IMR-90 (cell line): ENCODE results near the gene ELFN1. TPM values are rescaled to one million over a fixed set of nuclear protein-coding genes. Genes with fewer than 3 reads are reported as not detected.

ENCODE experiments used
- ATAC-seq: fragments of 200-7000 bp; cut with Tn5 transposase; 2 replicates; pipeline ENCODE4 v1.9.1; 2020; ENCODE audit warnings: low read depth, mild to moderate bottlenecking, moderate library complexity
- BruUV-seq: library from RNA; stranded (reverse); fragments of 400-500 nt; replicated peaks from 2 replicates; lab custom pipeline; 2021; lab: Mats Ljungman, UMichigan
- CTCF ChIA-PET: fragments of 300-600 bp; formaldehyde crosslinking; extraction: SDS; loops from one replicate; lab custom pipeline; 2021; ENCODE audit warnings: antibody characterized with exemption; lab: Yijun Ruan, JAX
- POLR2A ChIA-PET: fragments of 300-600 bp; sonication (Branson Sonifier 250); formaldehyde crosslinking; loops from one replicate; lab custom pipeline; 2022; ENCODE audit warnings: antibody characterized with exemption; ENCODE audit not compliant: unreplicated experiment; lab: Charles Lee
- DNase-seq: peaks from one replicate; pipeline ENCODE4 v3.0.0; 2013
- H2AFZ ChIP-seq: replicated peaks from 2 replicates; pipeline ENCODE3; 2013; ENCODE audit warnings: low read length, mild to moderate bottlenecking; ENCODE audit not compliant: poor library complexity
- H2AK5ac ChIP-seq: 2 replicates; pipeline ENCODE4 v1.6.1; 2013; ENCODE audit warnings: low read depth, low read length, inconsistent platforms
- H2AK9ac ChIP-seq: replicated peaks from 2 replicates; pipeline ENCODE3; 2013; ENCODE audit warnings: mild to moderate bottlenecking, low read depth, low read length, moderate library complexity; ENCODE audit not compliant: poor library complexity
- H2BK120ac ChIP-seq: 2 replicates; pipeline ENCODE4 v1.6.1; 2013; ENCODE audit warnings: low read depth, low read length, inconsistent platforms
- H2BK15ac ChIP-seq: 3 replicates; pipeline ENCODE4 v1.6.1; 2013; ENCODE audit warnings: low read depth, low read length, inconsistent platforms
- H2BK20ac ChIP-seq: 2 replicates; pipeline ENCODE4 v1.6.1; 2013; ENCODE audit warnings: low read depth, mild to moderate bottlenecking, inconsistent platforms, low read length, moderate library complexity
- H2BK5ac ChIP-seq: 2 replicates; pipeline ENCODE4 v1.6.1; 2013; ENCODE audit warnings: mild to moderate bottlenecking, low read depth, low read length, inconsistent platforms; ENCODE audit not compliant: poor library complexity, severe bottlenecking
- H3K14ac ChIP-seq: replicated peaks from 2 replicates; pipeline ENCODE4 v1.6.1; 2013; ENCODE audit warnings: low read depth, low read length, inconsistent platforms
- H3K18ac ChIP-seq: 2 replicates; pipeline ENCODE4 v1.6.1; 2013; ENCODE audit warnings: low read depth, low read length, control low read depth
- H3K23ac ChIP-seq: 2 replicates; pipeline ENCODE4 v1.6.1; 2013; ENCODE audit warnings: low read depth, low read length, inconsistent platforms
- H3K27ac ChIP-seq: 2 replicates; pipeline ENCODE4 v1.5.1; 2013; ENCODE audit warnings: mild to moderate bottlenecking, control low read depth, low read length; ENCODE audit not compliant: insufficient read depth
- H3K27me3 ChIP-seq: 2 replicates; pipeline ENCODE4 v1.6.1; 2013; ENCODE audit warnings: low read length; ENCODE audit not compliant: control insufficient read depth, insufficient read depth
- H3K36me3 ChIP-seq: 2 replicates; pipeline ENCODE4 v1.6.1; 2013; ENCODE audit warnings: low read length, mixed read lengths; ENCODE audit not compliant: control insufficient read depth, insufficient read depth
- H3K4ac ChIP-seq: 2 replicates; pipeline ENCODE4 v1.6.1; 2013; ENCODE audit warnings: low read depth, low read length, inconsistent platforms
- H3K4me1 ChIP-seq: 2 replicates; pipeline ENCODE4 v1.6.1; 2013; ENCODE audit warnings: low read length, mixed read lengths; ENCODE audit not compliant: control insufficient read depth, insufficient read depth
- H3K4me2 ChIP-seq: 2 replicates; pipeline ENCODE4 v1.6.1; 2013; ENCODE audit warnings: low read depth, mild to moderate bottlenecking, control low read depth, low read length, moderate library complexity
- H3K4me3 ChIP-seq: 2 replicates; pipeline ENCODE4 v1.5.1; 2013; ENCODE audit warnings: low read depth, mild to moderate bottlenecking, control low read depth, low read length, moderate library complexity; ENCODE audit not compliant: insufficient read depth
- H3K56ac ChIP-seq: 2 replicates; pipeline ENCODE4 v1.6.1; 2013; ENCODE audit warnings: low read length, inconsistent platforms; ENCODE audit not compliant: insufficient read depth; ENCODE audit errors: extremely low read depth
- H3K79me1 ChIP-seq, 2 experiments: 2 replicates each; pipeline ENCODE4 v1.6.1; 2013; ENCODE audit warnings: low read length in 2 of 2, inconsistent platforms in 1 of 2, low read depth in 1 of 2
- H3K9ac ChIP-seq: 2 replicates; pipeline ENCODE4 v1.6.1; 2013; ENCODE audit warnings: low read depth, low read length, control low read depth
- H3K9me1 ChIP-seq: 2 replicates; pipeline ENCODE4 v1.6.1; 2013; ENCODE audit warnings: low read length, inconsistent platforms; ENCODE audit not compliant: insufficient read depth
- H3K9me3 ChIP-seq: 2 replicates; pipeline ENCODE4 v1.6.1; 2013; ENCODE audit warnings: low read length; ENCODE audit not compliant: control insufficient read depth, insufficient read depth
- H4K20me1 ChIP-seq: 2 replicates; pipeline ENCODE4 v1.6.1; 2013; ENCODE audit warnings: low read length, inconsistent platforms; ENCODE audit not compliant: insufficient read depth
- H4K5ac ChIP-seq: 2 replicates; pipeline ENCODE4 v1.6.1; 2013; ENCODE audit warnings: mild to moderate bottlenecking, low read depth, low read length, control low read depth
- H4K8ac ChIP-seq, 2 experiments: 2 replicates each; pipeline ENCODE4 v1.6.1; 2013; ENCODE audit warnings: low read depth in 2 of 2, low read length in 2 of 2, control low read depth in 1 of 2, inconsistent platforms in 1 of 2
- H4K91ac ChIP-seq: 2 replicates; pipeline ENCODE4 v1.6.1; 2013; ENCODE audit warnings: low read depth, low read length, inconsistent platforms; ENCODE audit not compliant: insufficient read depth
- MAFK ChIP-seq: IDR thresholded peaks from 2 replicates; pipeline ENCODE4 v1.6.1; 2012; ENCODE audit warnings: low read depth, low read length, improper control_type of control experiment
- POLR2A ChIP-seq: IDR thresholded peaks from 2 replicates; pipeline ENCODE4 v1.6.1; 2012; ENCODE audit warnings: mild to moderate bottlenecking, low read depth, low read length
- RCOR1 ChIP-seq: IDR thresholded peaks from 2 replicates; pipeline ENCODE4 v1.6.1; 2012; ENCODE audit warnings: mild to moderate bottlenecking, low read length, improper control_type of control experiment; ENCODE audit not compliant: insufficient replicate concordance
- WGBS, 2 experiments: methylation state at CpG; one replicate each; pipeline versions ENCODE4 v1.1.5 to v1.1.7; 2013; ENCODE audit warnings: missing lambda C conversion rate in 2 of 2; ENCODE audit not compliant: insufficient read length in 1 of 2; ENCODE audit errors: extremely low coverage in 2 of 2; 5-methylcytosine and 5-hydroxymethylcytosine counted together
- dilution Hi-C: fragments of 300-500 bp; cut with HindIII; formaldehyde crosslinking; loops from one replicate; pipeline ENCODE4 v1.14.3; 2018; ENCODE audit warnings: low sequenced_read_pairs; ENCODE audit not compliant: unreplicated experiment
- in situ Hi-C: fragments of 300-500 bp; cut with MboI; formaldehyde crosslinking; loops from 3 replicates; pipeline ENCODE4 v1.14.3; 2019; ENCODE audit warnings: low sequenced_read_pairs, inconsistent platforms, mixed read lengths
- intact Hi-C: fragments of 100-400 bp; cut with micrococcal nuclease; formaldehyde crosslinking; loops from 2 replicates; pipeline ENCODE4 v1.10.0; 2022
- polyA plus RNA-seq, 3 experiments: library from polyadenylated mRNA; depleted of rRNA; stranded (reverse); fragments of >200 nt; gene quantifications; 2 replicates each; pipeline ENCODE4 v1.2.3, GENCODE V29; 2012; ENCODE audit warnings: low replicate concordance in 1 of 3
- total RNA-seq: library from RNA; depleted of rRNA; stranded (reverse); fragments of >200 nt; gene quantifications from 2 replicates; pipeline ENCODE4 v1.2.3, GENCODE V29; 2012
- TF ChIP-seq, protein P1 (sequence below): conservative IDR thresholded peaks from 2 replicates; pipeline ENCODE4 v1.5.1; 2012; ENCODE audit warnings: mild to moderate bottlenecking, low read depth, low read length, improper control_type of control experiment

ELFN1 gene
- total and polyA plus RNA-seq, 2 of the 4 experiments (the other 2 are of a cell fraction), result 1.6 to 5.2 TPM

DNA sequence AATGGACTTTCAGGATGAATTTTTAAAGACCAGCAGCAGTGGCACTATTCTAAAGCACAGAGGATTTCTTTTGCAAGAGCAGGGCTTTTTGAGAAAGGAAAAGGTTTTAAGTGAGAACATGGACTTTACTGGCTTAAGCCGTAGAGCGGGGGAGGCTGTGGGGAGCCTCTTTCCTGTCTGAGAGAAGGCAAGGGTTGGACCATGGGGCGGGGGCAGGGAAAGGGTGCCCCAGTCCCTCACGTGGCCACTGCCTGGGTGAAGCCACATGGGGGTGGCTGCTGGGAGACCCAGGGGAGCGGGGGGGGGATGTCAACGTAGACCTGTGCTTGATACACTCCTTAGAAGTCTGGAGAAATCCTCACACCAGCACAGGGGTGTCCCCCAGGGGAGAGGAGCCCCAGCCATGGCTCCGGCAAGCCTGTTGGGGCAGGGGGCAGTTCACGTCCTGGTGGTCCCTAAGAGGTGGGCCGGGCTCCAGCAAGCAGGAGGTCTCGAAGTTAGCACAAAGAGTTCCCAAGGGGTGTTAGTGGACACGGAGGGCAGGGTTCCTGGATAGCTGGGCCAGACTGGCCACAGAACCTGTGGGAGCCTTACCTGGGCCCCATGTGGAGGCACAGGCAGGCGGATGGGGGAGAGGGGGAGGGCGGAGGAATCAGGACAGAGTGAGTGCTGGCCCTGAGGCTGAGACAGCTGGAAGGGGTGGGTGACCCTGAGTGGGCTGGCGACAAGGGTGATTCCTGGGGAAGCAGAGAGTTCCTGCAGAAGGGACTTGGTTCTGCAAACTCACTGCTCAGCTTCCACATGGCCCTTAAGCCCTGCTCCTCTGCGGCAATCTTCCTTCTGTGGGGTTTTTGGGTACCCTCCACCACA, 36.9 kb upstream of the ELFN1 start:
- H2AFZ ChIP-seq, result no peak overlapping the region
- POLR2A ChIA-PET, result no interaction called here
- no peak overlapping the region for H2AK5ac ChIP-seq
- 60% methylated on average over 2 of the region's 15 CpGs; no CpG with 5 or more reads in 1 of the 2 experiments for WGBS, 2 experiments
- no peaks in the 10 kb centered on the region for H3K4me1 ChIP-seq
- H3K36me3 ChIP-seq, result no peaks in the 10 kb centered on the region
- no peak overlapping the region for H3K4ac ChIP-seq
- CTCF ChIA-PET, result interaction anchor here (0.8 kb wide), 1 partner anchor 25 kb away, joined by 3 read pairs; no protein-coding TSS in a partner anchor
- no peak overlapping the region for H3K14ac ChIP-seq
- BruUV-seq, result no TSS peak
- H3K9ac ChIP-seq, result no peak overlapping the region
- H3K79me1 ChIP-seq, result no peaks in the 10 kb centered on the region
- H3K56ac ChIP-seq, result no peak overlapping the region
- intact Hi-C loops, result no loop called here
- no peak overlapping the region for H3K4me3 ChIP-seq
- TF ChIP-seq POLR2A (no peak), RCOR1 (no peak), MAFK (no peak)
- TF ChIP-seq, protein P1, sequence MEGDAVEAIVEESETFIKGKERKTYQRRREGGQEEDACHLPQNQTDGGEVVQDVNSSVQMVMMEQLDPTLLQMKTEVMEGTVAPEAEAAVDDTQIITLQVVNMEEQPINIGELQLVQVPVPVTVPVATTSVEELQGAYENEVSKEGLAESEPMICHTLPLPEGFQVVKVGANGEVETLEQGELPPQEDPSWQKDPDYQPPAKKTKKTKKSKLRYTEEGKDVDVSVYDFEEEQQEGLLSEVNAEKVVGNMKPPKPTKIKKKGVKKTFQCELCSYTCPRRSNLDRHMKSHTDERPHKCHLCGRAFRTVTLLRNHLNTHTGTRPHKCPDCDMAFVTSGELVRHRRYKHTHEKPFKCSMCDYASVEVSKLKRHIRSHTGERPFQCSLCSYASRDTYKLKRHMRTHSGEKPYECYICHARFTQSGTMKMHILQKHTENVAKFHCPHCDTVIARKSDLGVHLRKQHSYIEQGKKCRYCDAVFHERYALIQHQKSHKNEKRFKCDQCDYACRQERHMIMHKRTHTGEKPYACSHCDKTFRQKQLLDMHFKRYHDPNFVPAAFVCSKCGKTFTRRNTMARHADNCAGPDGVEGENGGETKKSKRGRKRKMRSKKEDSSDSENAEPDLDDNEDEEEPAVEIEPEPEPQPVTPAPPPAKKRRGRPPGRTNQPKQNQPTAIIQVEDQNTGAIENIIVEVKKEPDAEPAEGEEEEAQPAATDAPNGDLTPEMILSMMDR, result no peak
- H3K9me1 ChIP-seq, result no peaks in the 10 kb centered on the region; the same call in 1 of the 2 replicates
- in situ Hi-C loops, result no loop called here
- no peak overlapping the region for H4K8ac ChIP-seq
- ATAC-seq (no peak), DNase-seq (no peak)
- peaks cover 8% of the 10 kb centered on the region; the same call in 1 of the 2 replicates for H3K27me3 ChIP-seq
- no peak overlapping the region for H2AK9ac ChIP-seq
- H2BK20ac ChIP-seq, result no peak overlapping the region
- H3K27ac ChIP-seq, result no peak overlapping the region
- H3K9me3 ChIP-seq, result peaks cover 20% of the 10 kb centered on the region
- no peak overlapping the region for H2BK5ac ChIP-seq
- no peaks in the 10 kb centered on the region for H4K20me1 ChIP-seq
- H3K4me2 ChIP-seq, result no peak overlapping the region
- H4K91ac ChIP-seq, result no peak overlapping the region
- H2BK15ac ChIP-seq, result no peak overlapping the region
- H2BK120ac ChIP-seq, result no peak overlapping the region
- no peak overlapping the region for H4K5ac ChIP-seq
- dilution Hi-C loops, result no loop called here
- no peak overlapping the region for H3K23ac ChIP-seq
- H3K18ac ChIP-seq, result no peak overlapping the region
